GM12878 (cell line): Measurements from ENCODE around the gene TAOK2. TPM values are rescaled to one million over a fixed set of nuclear protein-coding genes. Genes with fewer than 3 reads are reported as not detected.
A peak's percentile ranks its signal among the peaks of the same experiment; 100 is the strongest.

Experiments
- ATAC-seq: fragments of 200-7000 bp; cut with Tn5 transposase; 3 replicates; pipeline ENCODE4 v1.9.1; 2020; ENCODE audit warnings: mild to moderate bottlenecking, moderate library complexity
- BruUV-seq: library from RNA; stranded (reverse); fragments of 400-500 nt; replicated peaks from 2 replicates; lab custom pipeline; 2021; lab: Mats Ljungman, UMichigan
- CTCF ChIA-PET: fragments of 300-600 bp; sonication (Branson Sonifier 250); formaldehyde crosslinking; extraction: SDS; loops from one replicate; lab custom pipeline; 2021; ENCODE audit warnings: inconsistent platforms; lab: Yijun Ruan, JAX
- POLR2A ChIA-PET: fragments of 350-600 bp; formaldehyde crosslinking; extraction: SDS; loops from one replicate; lab custom pipeline; 2021; ENCODE audit warnings: inconsistent platforms; lab: Charles Lee
- RAD21 ChIA-PET: fragments of 300-600 bp; sonication (Branson Sonifier 250); formaldehyde crosslinking; loops from one replicate; lab custom pipeline; 2023; ENCODE audit warnings: antibody characterized with exemption; ENCODE audit not compliant: unreplicated experiment; lab: Charles Lee
- SMC1A ChIA-PET: fragments of 300-600 bp; sonication (Branson Sonifier 250); formaldehyde crosslinking; loops from one replicate; lab custom pipeline; 2023; ENCODE audit not compliant: unreplicated experiment, uncharacterized antibody; lab: Charles Lee
- DNase-seq: peaks from one replicate; pipeline ENCODE4 v3.0.0-alpha.2; 2011; ENCODE audit warnings: low read depth, low spot score
- FAIRE-seq: peaks from 3 replicates; lab custom pipeline; 2011; peaks lifted over from hg19 to GRCh38; lab: Jason Lieb, UNC
- H2AFZ ChIP-seq: 2 replicates; pipeline ENCODE4 v1.6.0; 2011; ENCODE audit warnings: low read depth, low read length, control low read depth; ENCODE audit not compliant: control insufficient read depth
- H3K27ac ChIP-seq: 2 replicates; pipeline ENCODE4 v1.5.1; 2011; ENCODE audit warnings: control low read depth; ENCODE audit not compliant: control insufficient read depth, insufficient read depth
- H3K27me3 ChIP-seq, 2 experiments: replicated peaks in 1 of 2; 2 replicates each; pipeline versions ENCODE4 v1.6.0 to v1.6.1; 2011; ENCODE audit warnings: low read length in 1 of 2; ENCODE audit not compliant: control insufficient read depth in 2 of 2, insufficient read depth in 2 of 2
- H3K36me3 ChIP-seq, 2 experiments: 2 replicates each; pipeline ENCODE4 v1.5.1; 2011; ENCODE audit warnings: low read length in 1 of 2; ENCODE audit not compliant: control insufficient read depth in 2 of 2, insufficient read depth in 2 of 2
- H3K4me1 ChIP-seq: 2 replicates; pipeline ENCODE4 v1.6.1; 2011; ENCODE audit warnings: mild to moderate bottlenecking, low read length, moderate library complexity, mixed read lengths; ENCODE audit not compliant: control insufficient read depth, insufficient read depth
- H3K4me2 ChIP-seq: 2 replicates; pipeline ENCODE4 v1.6.0; 2011; ENCODE audit warnings: control low read depth; ENCODE audit not compliant: control insufficient read depth, insufficient read depth
- H3K4me3 ChIP-seq: fragments of 200-600 bp; sonication (generic); 2 replicates; pipeline ENCODE4 v1.5.1; 2016
- H3K79me2 ChIP-seq: 2 replicates; pipeline ENCODE4 v1.6.0; 2011; ENCODE audit warnings: low read length; ENCODE audit not compliant: control insufficient read depth, insufficient read depth
- H3K9ac ChIP-seq: 2 replicates; pipeline ENCODE4 v1.8.0; 2011; ENCODE audit warnings: low read length, control low read depth, mixed read lengths; ENCODE audit not compliant: control insufficient read depth, insufficient read depth
- H3K9me3 ChIP-seq: replicated peaks from 3 replicates; pipeline ENCODE4 v1.5.1; 2011; ENCODE audit warnings: mild to moderate bottlenecking, low read length; ENCODE audit not compliant: control insufficient read depth, insufficient read depth
- H4K20me1 ChIP-seq: 2 replicates; pipeline ENCODE4 v1.6.0; 2011; ENCODE audit not compliant: control insufficient read depth, insufficient read depth
- CUX1 ChIP-seq: IDR thresholded peaks from 2 replicates; pipeline ENCODE4 v1.6.1; 2012; ENCODE audit warnings: improper control_type of control experiment, low read depth, low read length; ENCODE audit not compliant: insufficient replicate concordance
- HDAC6 ChIP-seq: fragments of 200-600 bp; sonication (generic); IDR thresholded peaks from one replicate; pipeline ENCODE4 v1.8.0; 2017; ENCODE audit warnings: antibody characterized with exemption; ENCODE audit not compliant: unreplicated experiment
- POLR2A ChIP-seq: IDR thresholded peaks from 2 replicates; pipeline ENCODE4 v1.6.1; 2011; ENCODE audit warnings: low read depth, mild to moderate bottlenecking, low read length
- SKIL ChIP-seq: fragments of 450-650 bp; IDR thresholded peaks from 2 replicates; pipeline ENCODE4 v1.6.1; 2017; ENCODE audit warnings: mild to moderate bottlenecking, low read depth, inconsistent platforms; ENCODE audit not compliant: poor library complexity, severe bottlenecking
- ZBED1 ChIP-seq: IDR thresholded peaks from 2 replicates; pipeline ENCODE4 v1.6.1; 2016; ENCODE audit warnings: borderline replicate concordance
- WGBS: methylation state at CpG from one replicate; pipeline ENCODE4 v1.1.6; 2016; ENCODE audit warnings: low lambda C conversion rate; ENCODE audit not compliant: insufficient replicate concordance, insufficient coverage; ENCODE audit errors: missing lambda C conversion rate; 5-methylcytosine and 5-hydroxymethylcytosine counted together
- in situ Hi-C: fragments of 300-500 bp; cut with MboI; formaldehyde crosslinking; loops from 9 replicates; pipeline ENCODE4 v1.14.3; 2018; ENCODE audit warnings: mixed read lengths
- intact Hi-C: fragments of 100-400 bp; cut with micrococcal nuclease; formaldehyde crosslinking; loops from one replicate; pipeline ENCODE4 v1.14.2; 2022; ENCODE audit not compliant: unreplicated experiment
- polyA plus RNA-seq, 11 experiments: library from polyadenylated mRNA; depleted of rRNA in 4 of 11; unstranded in 6 of 11; stranded (reverse) in 5 of 11; fragments of >200 nt; fragmentation: Nextera tagmentation in 4 of 11; fragmentation: Illumina TruSeq in 1 of 11; extraction: Ambion mirVana in 4 of 11; extraction: Trizol in 1 of 11; gene quantifications; 1 replicate in 1 of 11; 2 replicates in 10 of 11; pipeline versions ENCODE4 v1.2.1 to v1.2.3, GENCODE V29; 2011 to 2016; ENCODE audit warnings: inconsistent platforms in 2 of 11, missing spikeins in 2 of 11, low read depth in 1 of 11
- total RNA-seq, 4 experiments: library from RNA; depleted of rRNA in 3 of 4; stranded (reverse); fragments of >200 nt in 3 of 4; fragmentation: Illumina TruSeq in 1 of 4; extraction: Trizol in 1 of 4; gene quantifications; 2 replicates each; pipeline versions ENCODE4 v1.2.1 to v1.2.3, GENCODE V29; 2013 to 2021

Gene TAOK2
- total and polyA plus RNA-seq, 10 of the 15 experiments (the other 5 are each of a cell fraction or from before 2014, with no cell fraction given): 0.14 to 40.2 (median 11.6) TPM

GRCh38 chr16:30000735-30001631, 27.3 kb downstream of the TAOK2 start:
- Histone ChIP-seq H3K27me3 (no peaks in the 10 kb centered on the region), H3K27ac (no peak overlapping the region), H2AFZ (no peak overlapping the region), H3K4me3 (no peak overlapping the region), H3K36me3 (peaks cover 0 to 8% of the 10 kb centered on the region in 2 experiments), H3K9me3 (no peaks in the 10 kb centered on the region), H4K20me1 (no peaks in the 10 kb centered on the region), H3K9ac (no peak overlapping the region), H3K4me1 (peaks cover 3% of the 10 kb centered on the region; the same call in 1 of the 2 replicates), H3K4me2 (no peak overlapping the region), H3K79me2 (peaks cover 10% of the 10 kb centered on the region)
- SMC1A ChIA-PET: no interaction called here
- ATAC-seq (no peak), FAIRE-seq (no peak), DNase-seq (no peak)
- CTCF ChIA-PET: interaction anchor here (1.0 kb wide), 1 partner anchor 91 kb away, joined by 3 read pairs; the partner anchor contains the start of gene TBX6
- POLR2A ChIA-PET: no interaction called here
- in situ Hi-C loops: loop anchor here (25.0 kb wide), 1 partner anchor 889 kb away; no protein-coding TSS in a partner anchor
- RAD21 ChIA-PET: no interaction called here
- intact Hi-C loops: no loop called here
- TF ChIP-seq SKIL (no peak), CUX1 (no peak), HDAC6 (no peak), ZBED1 (no peak), POLR2A (0 out of 2 replicates have a peak, but pooled peaks have one; percentile 32)
- 85% methylated on average over 24 of the region's 33 CpGs for WGBS
- no TSS peak for BruUV-seq
